ENCODE data around the gene C6orf136. TPM values are rescaled to one million over a fixed set of nuclear protein-coding genes. Genes with fewer than 3 reads are reported as not detected.

C6orf136 gene
- total and polyA plus RNA-seq, 9 of the 15 experiments (the other 6 are each of a cell fraction or from before 2014, with no cell fraction given), result 14.1 to 63.1 (median 18.4) TPM

DNA sequence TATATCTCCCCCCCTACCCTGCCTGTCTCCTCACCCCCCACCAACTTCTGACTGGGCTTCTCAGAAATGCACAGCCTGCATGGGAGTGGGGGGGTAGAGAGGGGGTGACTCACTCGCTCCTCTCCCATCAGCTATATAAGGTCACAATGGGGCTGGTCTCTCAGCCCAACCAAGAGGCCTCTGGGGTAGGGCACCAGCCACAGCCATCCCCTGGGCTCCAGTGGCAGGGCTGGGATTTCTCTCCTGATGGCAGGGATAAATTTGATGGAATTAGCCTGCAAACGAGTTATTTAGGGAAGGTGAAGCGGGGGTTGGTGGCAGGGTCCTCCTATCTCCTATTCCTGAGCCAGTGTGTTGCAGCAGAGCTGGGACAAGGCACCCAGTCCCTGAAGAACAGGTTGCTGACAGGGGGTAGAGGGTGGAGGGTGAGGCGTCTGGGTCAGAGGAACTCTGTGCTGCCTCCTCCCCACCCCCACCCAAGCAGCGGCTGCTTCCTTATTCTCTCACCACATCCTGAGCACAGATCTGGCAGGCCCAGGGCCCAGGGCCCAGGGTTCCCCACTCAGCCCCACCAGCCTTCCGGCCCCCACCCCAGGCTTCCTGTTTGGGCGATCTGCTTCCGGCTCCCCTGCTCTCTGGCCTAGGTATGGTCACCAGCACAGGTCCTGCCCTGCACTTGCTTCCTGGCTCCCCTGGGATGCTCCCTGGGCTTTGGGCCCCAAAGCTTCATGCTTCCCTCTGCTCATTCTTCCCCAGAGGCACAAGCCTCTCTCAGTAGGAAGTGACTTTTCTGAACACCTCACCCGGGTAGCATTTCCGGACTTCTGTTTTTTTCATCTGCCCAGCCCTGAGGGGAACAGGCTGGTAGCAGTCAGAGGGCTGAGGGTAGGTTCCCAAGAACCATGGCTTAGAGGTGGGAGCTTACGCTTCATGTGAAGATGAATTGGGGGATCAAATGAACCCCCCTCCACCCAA is 35.5 kb downstream of the C6orf136 start (continued):
- TF ChIP-seq, protein P1, sequence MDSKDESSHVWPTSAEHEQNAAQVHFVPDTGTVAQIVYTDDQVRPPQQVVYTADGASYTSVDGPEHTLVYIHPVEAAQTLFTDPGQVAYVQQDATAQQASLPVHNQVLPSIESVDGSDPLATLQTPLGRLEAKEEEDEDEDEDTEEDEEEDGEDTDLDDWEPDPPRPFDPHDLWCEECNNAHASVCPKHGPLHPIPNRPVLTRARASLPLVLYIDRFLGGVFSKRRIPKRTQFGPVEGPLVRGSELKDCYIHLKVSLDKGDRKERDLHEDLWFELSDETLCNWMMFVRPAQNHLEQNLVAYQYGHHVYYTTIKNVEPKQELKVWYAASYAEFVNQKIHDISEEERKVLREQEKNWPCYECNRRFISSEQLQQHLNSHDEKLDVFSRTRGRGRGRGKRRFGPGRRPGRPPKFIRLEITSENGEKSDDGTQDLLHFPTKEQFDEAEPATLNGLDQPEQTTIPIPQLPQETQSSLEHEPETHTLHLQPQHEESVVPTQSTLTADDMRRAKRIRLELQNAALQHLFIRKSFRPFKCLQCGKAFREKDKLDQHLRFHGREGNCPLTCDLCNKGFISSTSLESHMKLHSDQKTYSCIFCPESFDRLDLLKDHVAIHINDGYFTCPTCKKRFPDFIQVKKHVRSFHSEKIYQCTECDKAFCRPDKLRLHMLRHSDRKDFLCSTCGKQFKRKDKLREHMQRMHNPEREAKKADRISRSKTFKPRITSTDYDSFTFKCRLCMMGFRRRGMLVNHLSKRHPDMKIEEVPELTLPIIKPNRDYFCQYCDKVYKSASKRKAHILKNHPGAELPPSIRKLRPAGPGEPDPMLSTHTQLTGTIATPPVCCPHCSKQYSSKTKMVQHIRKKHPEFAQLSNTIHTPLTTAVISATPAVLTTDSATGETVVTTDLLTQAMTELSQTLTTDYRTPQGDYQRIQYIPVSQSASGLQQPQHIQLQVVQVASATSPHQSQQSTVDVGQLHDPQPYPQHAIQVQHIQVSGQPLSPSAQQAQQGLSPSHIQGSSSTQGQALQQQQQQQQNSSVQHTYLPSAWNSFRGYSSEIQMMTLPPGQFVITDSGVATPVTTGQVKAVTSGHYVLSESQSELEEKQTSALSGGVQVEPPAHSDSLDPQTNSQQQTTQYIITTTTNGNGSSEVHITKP (IDR thresholded peaks at IDR 0.05; ENCODE audit: partially characterized antibody), result peak; percentile 78
- TF ChIP-seq ZNF311 (CRISPR knock-in tag; IDR thresholded peaks at IDR 0.05), result no peak
- TF ChIP-seq, protein P2, sequence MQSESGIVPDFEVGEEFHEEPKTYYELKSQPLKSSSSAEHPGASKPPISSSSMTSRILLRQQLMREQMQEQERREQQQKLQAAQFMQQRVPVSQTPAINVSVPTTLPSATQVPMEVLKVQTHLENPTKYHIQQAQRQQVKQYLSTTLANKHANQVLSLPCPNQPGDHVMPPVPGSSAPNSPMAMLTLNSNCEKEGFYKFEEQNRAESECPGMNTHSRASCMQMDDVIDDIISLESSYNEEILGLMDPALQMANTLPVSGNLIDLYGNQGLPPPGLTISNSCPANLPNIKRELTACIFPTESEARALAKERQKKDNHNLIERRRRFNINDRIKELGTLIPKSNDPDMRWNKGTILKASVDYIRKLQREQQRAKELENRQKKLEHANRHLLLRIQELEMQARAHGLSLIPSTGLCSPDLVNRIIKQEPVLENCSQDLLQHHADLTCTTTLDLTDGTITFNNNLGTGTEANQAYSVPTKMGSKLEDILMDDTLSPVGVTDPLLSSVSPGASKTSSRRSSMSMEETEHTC (IDR thresholded peaks at IDR 0.05), result no peak
- peak; percentile 78 for TF ChIP-seq CHD4 (IDR thresholded peaks at IDR 0.05; ENCODE audit: insufficient read depth, insufficient replicate concordance, low read depth, low read length, poor library complexity, severe bottlenecking)
- no peak for TF ChIP-seq TAL1 (IDR thresholded peaks at IDR 0.05)
- TF ChIP-seq, protein P3, sequence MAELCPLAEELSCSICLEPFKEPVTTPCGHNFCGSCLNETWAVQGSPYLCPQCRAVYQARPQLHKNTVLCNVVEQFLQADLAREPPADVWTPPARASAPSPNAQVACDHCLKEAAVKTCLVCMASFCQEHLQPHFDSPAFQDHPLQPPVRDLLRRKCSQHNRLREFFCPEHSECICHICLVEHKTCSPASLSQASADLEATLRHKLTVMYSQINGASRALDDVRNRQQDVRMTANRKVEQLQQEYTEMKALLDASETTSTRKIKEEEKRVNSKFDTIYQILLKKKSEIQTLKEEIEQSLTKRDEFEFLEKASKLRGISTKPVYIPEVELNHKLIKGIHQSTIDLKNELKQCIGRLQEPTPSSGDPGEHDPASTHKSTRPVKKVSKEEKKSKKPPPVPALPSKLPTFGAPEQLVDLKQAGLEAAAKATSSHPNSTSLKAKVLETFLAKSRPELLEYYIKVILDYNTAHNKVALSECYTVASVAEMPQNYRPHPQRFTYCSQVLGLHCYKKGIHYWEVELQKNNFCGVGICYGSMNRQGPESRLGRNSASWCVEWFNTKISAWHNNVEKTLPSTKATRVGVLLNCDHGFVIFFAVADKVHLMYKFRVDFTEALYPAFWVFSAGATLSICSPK (IDR thresholded peaks at IDR 0.05; ENCODE audit: borderline replicate concordance), result peak; percentile 90
- TF ChIP-seq, protein P4, sequence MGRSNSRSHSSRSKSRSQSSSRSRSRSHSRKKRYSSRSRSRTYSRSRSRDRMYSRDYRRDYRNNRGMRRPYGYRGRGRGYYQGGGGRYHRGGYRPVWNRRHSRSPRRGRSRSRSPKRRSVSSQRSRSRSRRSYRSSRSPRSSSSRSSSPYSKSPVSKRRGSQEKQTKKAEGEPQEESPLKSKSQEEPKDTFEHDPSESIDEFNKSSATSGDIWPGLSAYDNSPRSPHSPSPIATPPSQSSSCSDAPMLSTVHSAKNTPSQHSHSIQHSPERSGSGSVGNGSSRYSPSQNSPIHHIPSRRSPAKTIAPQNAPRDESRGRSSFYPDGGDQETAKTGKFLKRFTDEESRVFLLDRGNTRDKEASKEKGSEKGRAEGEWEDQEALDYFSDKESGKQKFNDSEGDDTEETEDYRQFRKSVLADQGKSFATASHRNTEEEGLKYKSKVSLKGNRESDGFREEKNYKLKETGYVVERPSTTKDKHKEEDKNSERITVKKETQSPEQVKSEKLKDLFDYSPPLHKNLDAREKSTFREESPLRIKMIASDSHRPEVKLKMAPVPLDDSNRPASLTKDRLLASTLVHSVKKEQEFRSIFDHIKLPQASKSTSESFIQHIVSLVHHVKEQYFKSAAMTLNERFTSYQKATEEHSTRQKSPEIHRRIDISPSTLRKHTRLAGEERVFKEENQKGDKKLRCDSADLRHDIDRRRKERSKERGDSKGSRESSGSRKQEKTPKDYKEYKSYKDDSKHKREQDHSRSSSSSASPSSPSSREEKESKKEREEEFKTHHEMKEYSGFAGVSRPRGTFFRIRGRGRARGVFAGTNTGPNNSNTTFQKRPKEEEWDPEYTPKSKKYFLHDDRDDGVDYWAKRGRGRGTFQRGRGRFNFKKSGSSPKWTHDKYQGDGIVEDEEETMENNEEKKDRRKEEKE (IDR thresholded peaks at IDR 0.05; ENCODE audit: borderline replicate concordance in 1 of 2, control insufficient read depth in 1 of 2, low read depth in 2 of 2, low read length in 1 of 2), result 0 out of 4 replicates have a peak, but pooled peaks of 1 of the 2 experiments have one; percentile 53
- TF ChIP-seq, protein P5, sequence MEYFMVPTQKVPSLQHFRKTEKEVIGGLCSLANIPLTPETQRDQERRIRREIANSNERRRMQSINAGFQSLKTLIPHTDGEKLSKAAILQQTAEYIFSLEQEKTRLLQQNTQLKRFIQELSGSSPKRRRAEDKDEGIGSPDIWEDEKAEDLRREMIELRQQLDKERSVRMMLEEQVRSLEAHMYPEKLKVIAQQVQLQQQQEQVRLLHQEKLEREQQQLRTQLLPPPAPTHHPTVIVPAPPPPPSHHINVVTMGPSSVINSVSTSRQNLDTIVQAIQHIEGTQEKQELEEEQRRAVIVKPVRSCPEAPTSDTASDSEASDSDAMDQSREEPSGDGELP (CRISPR knock-in tag; IDR thresholded peaks at IDR 0.05; ENCODE audit: borderline replicate concordance), result peak; percentile 54; the same call in 1 of the 2 replicates
- no peak for TF ChIP-seq MCM7 (IDR thresholded peaks at IDR 0.05)
- TF ChIP-seq NR2C2 (CRISPR knock-in tag; IDR thresholded peaks at IDR 0.05), result 0 out of 2 replicates have a peak, but pooled peaks have one; percentile 56
- peak; percentile 91 for TF ChIP-seq NR2C2 (tag; IDR thresholded peaks at IDR 0.05)

All from K562 (cell line).